GOT3 (cell line): ENCODE data around the gene HELZ2.
A peak's percentile ranks its signal among the peaks of the same experiment; 100 is the strongest.
"Not testable (repeated sequence)": the region's sequence is repeated elsewhere in the genome, so short reads cannot be mapped to it uniquely, and the experiment has no call there.

Experiments
- DNase-seq: peaks from one replicate; lab custom pipeline; 2025; ENCODE audit warnings: mixed read lengths; lab: John Stamatoyannopoulos, UW

The HELZ2 gene

GRCh38 chr20:63574156-63574828 is at the start of gene HELZ2:
Gene HELZ2, minus strand, starts transcription at chr20:63574239. Its CDS starts 1,854 bp downstream, at chr20:63572385.
- DNase-seq, result peak; percentile 23

GRCh38 chr20:63622732-63623131 is 48.7 kb upstream of the HELZ2 start:
- no peak for DNase-seq

GRCh38 chr20:63622096-63622495 is 48.1 kb upstream of the HELZ2 start:
- DNase-seq, result no peak

- no peak for DNase-seq
These were observed 47.0 kb upstream of the HELZ2 start for GRCh38 chr20:63620991-63621390.

- DNase-seq, result no peak
These were observed 45.5 kb upstream of the HELZ2 start for GRCh38 chr20:63619505-63619904.

GRCh38 chr20:63619086-63619485 is 45.0 kb upstream of the HELZ2 start:
- DNase-seq, result no peak

GRCh38 chr20:63618291-63618980 is 44.4 kb upstream of the HELZ2 start:
- DNase-seq, result no peak

GRCh38 chr20:63617876-63618265 is 43.8 kb upstream of the HELZ2 start:
- DNase-seq, result no peak

GRCh38 chr20:63617092-63617875 is 43.2 kb upstream of the HELZ2 start:
- DNase-seq, result no peak

GRCh38 chr20:63613863-63614594 is 40.0 kb upstream of the HELZ2 start:
- DNase-seq, result not testable (repeated sequence)

- no peak for DNase-seq
These were observed 38.4 kb upstream of the HELZ2 start for GRCh38 chr20:63612276-63612931.

GRCh38 chr20:63611646-63612045 is 37.6 kb upstream of the HELZ2 start:
- no peak for DNase-seq

GRCh38 chr20:63610581-63611435 is 36.8 kb upstream of the HELZ2 start:
- DNase-seq, result no peak

GRCh38 chr20:63606686-63607085 is 32.6 kb upstream of the HELZ2 start:
- no peak for DNase-seq

- no peak for DNase-seq
These were observed 28.3 kb upstream of the HELZ2 start for GRCh38 chr20:63602321-63602720.

GRCh38 chr20:63601679-63602078 is 27.6 kb upstream of the HELZ2 start:
- DNase-seq, result not testable (repeated sequence)

GRCh38 chr20:63599396-63600050 is 25.5 kb upstream of the HELZ2 start:
- DNase-seq, result no peak

GRCh38 chr20:63598479-63599395 is 24.7 kb upstream of the HELZ2 start:
- no peak for DNase-seq
